COLO668 (cell line): ENCODE results near the gene PAK5.

ENCODE experiments used
- DNase-seq: peaks from one replicate; lab custom pipeline; 2025; ENCODE audit not compliant: unreplicated experiment; lab: John Stamatoyannopoulos, UW

PAK5 gene

GRCh38 chr20:9501473-9501872 lies 337.4 kb downstream of the PAK5 start:
- no peak for DNase-seq

GRCh38 chr20:9500121-9500520 lies 338.8 kb downstream of the PAK5 start:
- no peak for DNase-seq

GRCh38 chr20:9499126-9499899 lies 339.6 kb downstream of the PAK5 start:
- no peak for DNase-seq

GRCh38 chr20:9498322-9498721 lies 340.6 kb downstream of the PAK5 start:
- no peak for DNase-seq

GRCh38 chr20:9496155-9496554 lies 342.7 kb downstream of the PAK5 start:
- DNase-seq = no peak

GRCh38 chr20:9495701-9496100 lies 343.2 kb downstream of the PAK5 start:
- DNase-seq = no peak

- no peak for DNase-seq
Measured at GRCh38 chr20:9493803-9494202, 345.1 kb downstream of the PAK5 start.

GRCh38 chr20:9492067-9492466 lies 346.8 kb downstream of the PAK5 start:
- DNase-seq = no peak

GRCh38 chr20:9491324-9491723 lies 347.6 kb downstream of the PAK5 start:
- DNase-seq = no peak

GRCh38 chr20:9490631-9491030 lies 348.2 kb downstream of the PAK5 start:
- no peak for DNase-seq

- DNase-seq = no peak
Measured at GRCh38 chr20:9490161-9490560, 348.7 kb downstream of the PAK5 start.

- DNase-seq = no peak
Measured at GRCh38 chr20:9488063-9488462, 350.8 kb downstream of the PAK5 start.
